ENCODE results near the gene SNAP29.
"Not testable (repeated sequence)": the region's sequence is repeated elsewhere in the genome, so short reads cannot be mapped to it uniquely, and the experiment has no call there.

Gene SNAP29

DNA sequence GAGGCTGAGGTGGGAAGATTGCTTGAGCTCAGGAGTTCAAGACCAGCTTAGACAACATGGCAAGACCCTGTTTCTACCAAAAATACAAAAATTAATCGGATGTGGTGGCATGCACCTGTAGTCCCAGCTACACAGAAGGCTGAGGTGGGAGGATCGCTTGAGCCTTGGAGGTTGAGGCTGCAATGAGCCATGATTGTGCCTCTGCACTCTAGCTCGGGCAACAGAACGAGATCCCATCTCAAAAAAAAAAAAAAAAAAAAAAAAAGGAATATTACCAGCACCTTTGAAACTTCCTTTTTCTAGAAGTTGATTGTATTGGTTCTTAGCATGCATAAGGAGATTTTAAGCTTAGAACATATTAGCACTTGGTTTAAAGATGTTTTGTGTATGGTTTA, 69.8 kb downstream of the SNAP29 start:
- in situ Hi-C loops (cut with MboI; ENCODE audit: low sequenced_read_pairs) = no loop called here

GRCh38 chr22:20930004-20930403, 71.2 kb downstream of the SNAP29 start:
- in situ Hi-C loops (cut with MboI; ENCODE audit: low sequenced_read_pairs) = no loop called here

DNA sequence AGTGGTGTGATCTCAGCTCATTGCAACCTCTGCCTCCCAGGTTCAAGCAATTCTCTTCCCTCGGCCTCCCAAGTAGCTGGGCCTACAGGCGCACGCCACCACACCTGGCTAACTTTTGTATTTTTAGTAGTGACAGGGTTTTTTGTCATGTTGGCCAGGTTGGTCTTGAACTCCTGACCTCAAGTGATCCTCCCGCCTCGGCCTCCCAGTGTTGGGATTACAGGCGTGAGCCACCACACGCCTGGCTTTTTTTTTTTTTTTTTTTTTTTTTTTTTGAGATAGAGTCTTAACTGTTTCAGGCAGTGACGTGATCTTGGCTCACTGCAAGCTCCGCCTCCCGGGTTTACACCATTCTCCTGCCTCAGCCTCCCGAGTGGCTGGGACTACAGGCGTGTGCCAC, 71.6 kb downstream of the SNAP29 start:
- in situ Hi-C loops (cut with MboI; ENCODE audit: low sequenced_read_pairs) = not testable (repeated sequence)

DNA sequence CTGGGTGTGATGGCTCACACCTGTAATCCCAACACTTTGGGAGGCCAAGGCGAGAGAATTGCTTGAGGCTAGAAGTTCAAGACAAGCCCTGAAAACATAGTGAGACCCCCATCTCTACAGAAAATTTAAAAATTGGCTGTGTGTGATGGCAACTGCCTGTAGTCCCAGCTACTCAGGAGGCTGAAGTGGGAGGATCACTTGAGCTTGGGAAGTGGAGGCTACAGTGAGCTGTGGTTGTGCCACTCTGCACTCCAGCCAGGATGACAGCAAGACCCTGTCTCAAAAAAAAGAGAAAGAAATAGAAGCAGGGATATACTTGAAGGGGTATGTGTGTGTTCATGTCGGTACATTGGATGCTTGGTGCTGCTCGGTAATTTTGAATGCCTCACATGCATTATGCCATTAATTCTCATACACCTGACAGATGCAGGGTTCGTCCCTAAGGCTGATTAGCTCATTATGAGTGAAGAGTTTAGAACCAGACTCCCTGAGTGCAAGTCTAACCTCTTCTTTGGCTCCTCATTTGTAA, 72.4 kb downstream of the SNAP29 start:
- in situ Hi-C loops (cut with MboI; ENCODE audit: low sequenced_read_pairs) = no loop called here

- in situ Hi-C loops (cut with MboI; ENCODE audit: low sequenced_read_pairs) = no loop called here
Measured at GRCh38 chr22:20933910-20934309, 75.1 kb downstream of the SNAP29 start.

DNA sequence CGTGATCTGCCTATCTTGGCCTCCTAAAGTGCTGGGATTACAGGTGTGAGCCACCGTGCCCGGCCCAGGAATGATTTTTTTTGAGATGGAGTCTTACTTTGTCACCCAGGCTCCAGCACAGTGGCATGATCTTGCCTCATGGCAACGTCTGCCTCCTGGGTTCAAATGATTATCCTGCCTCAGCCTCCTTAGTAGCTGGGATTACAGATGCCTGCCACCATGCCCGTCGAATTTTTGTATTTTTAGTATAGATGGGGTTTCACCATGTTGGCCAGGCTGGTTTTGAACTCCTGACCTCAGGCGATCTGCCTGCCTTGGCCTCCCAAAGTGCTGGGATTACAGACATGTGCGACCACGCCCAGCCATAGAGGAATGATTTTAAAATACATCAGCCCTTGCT, 76.2 kb downstream of the SNAP29 start:
- in situ Hi-C loops (cut with MboI; ENCODE audit: low sequenced_read_pairs) = not testable (repeated sequence)

GRCh38 chr22:20935780-20936539, 77.2 kb downstream of the SNAP29 start:
- in situ Hi-C loops (cut with MboI; ENCODE audit: low sequenced_read_pairs) = not testable (repeated sequence)

DNA sequence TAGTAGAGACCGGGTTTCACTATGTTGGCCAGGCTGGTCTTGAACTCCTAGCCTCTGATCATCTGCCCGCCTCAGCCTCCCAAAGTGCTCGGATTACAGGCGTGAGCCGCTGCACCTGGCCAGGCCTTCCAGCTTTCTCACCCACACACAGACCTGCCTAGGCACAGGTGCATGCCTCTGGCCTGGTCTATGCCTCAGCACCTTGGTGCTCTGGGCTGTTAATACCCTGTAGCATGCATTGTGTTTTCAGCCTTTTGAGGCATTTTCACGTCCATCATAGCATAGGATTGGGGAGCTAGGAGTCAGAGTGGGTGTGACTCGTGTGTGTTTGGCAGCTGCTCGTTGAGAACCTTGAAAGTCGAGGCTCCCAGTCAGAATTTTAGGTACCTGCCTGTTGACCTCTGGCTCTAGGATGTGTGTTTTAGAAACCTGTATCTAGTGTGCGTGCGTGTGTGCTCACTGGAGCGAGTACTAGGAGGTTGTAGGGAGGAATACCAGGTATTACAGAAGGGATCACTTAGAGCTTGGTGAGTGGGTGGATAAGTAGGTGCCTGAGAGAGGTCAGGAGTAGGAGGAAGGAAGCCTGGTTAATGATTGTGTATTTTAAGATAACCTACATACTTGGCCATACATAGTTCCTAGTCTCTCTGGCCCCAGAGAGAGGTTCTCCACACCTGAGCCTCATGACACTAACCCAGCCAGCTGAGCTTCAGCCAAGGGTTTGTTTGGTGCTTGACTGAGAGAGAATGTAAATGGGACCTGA, 78.4 kb downstream of the SNAP29 start:
- in situ Hi-C loops (cut with MboI; ENCODE audit: low sequenced_read_pairs) = no loop called here

- in situ Hi-C loops (cut with MboI; ENCODE audit: low sequenced_read_pairs) = no loop called here
Measured at GRCh38 chr22:20937794-20938671, 79.2 kb downstream of the SNAP29 start.

GRCh38 chr22:20939457-20940185, 80.8 kb downstream of the SNAP29 start:
- in situ Hi-C loops (cut with MboI; ENCODE audit: low sequenced_read_pairs) = not testable (repeated sequence)

DNA sequence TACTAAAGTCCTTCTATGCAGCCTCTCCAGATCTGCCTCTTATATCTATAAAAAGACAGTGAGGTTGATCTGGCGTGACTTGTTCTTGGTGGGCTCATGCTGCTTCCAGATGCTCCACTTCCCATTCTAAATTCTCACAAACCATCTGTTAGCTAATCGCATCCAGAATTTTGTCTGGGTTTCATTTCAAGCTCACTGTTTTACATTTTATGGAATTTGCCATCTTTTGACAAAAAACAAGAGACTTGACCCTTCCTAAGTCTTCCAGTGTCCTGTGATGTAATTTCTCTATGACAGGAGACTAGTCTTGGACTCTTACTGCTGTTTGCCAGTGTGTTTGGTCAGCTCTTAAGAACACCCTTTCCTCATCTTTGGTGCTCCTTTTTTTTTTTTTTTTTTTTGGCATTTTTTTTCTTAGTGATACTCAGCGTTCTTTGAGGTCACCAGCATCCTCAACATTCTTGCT, 81.4 kb downstream of the SNAP29 start:
- in situ Hi-C loops (cut with MboI; ENCODE audit: low sequenced_read_pairs) = no loop called here

All from HL-60/S4 (cell line).